Body of pancreas (tissue), 4 donors: ENCODE data around the gene ZNF302.

Experiments used
- CTCF ChIP-seq, 7 experiments: fragments of 450-650 bp in 4 of 7; fragments of 200-600 bp in 3 of 7; sonication (generic) in 3 of 7; IDR thresholded peaks; one replicate each; pipeline ENCODE4 v1.5.1; 2016 to 2019; ENCODE audit warnings: antibody characterized with exemption in 7 of 7
- POLR2A ChIP-seq, 3 donors: fragments of 450-650 bp; IDR thresholded peaks; one replicate each; pipeline ENCODE4 v1.6.1; 2016; ENCODE audit warnings: antibody characterized with exemption in 3 of 3, mild to moderate bottlenecking in 2 of 3

- no peak for TF ChIP-seq CTCF (IDR thresholded peaks at IDR 0.05)
- TF ChIP-seq POLR2A (IDR thresholded peaks at IDR 0.05) = no peak
Measured at GRCh38 chr19:34675250-34675649, 2.2 kb upstream of the ZNF302 start.
